ENCODE data around the gene OR51E1.

OR51E1 gene

DNA sequence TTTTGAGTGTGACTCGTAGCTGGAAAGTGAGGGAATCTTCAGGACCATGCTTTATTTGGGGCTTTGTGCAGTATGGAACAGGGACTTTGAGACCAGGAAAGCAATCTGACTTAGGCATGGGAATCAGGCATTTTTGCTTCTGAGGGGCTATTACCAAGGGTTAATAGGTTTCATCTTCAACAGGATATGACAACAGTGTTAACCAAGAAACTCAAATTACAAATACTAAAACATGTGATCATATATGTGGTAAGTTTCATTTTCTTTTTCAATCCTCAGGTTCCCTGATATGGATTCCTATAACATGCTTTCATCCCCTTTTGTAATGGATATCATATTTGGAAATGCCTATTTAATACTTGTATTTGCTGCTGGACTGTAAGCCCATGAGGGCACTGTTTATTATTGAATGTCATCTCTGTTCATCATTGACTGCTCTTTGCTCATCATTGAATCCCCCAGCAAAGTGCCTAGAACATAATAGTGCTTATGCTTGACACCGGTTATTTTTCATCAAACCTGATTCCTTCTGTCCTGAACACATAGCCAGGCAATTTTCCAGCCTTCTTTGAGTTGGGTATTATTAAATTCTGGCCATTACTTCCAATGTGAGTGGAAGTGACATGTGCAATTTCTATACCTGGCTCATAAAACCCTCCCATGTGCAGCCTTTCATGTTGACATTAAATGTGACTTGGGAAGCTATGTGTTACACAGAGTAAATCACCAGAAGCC lies 11.0 kb downstream of the OR51E1 start:
- no peak for DNase-seq (ENCODE audit: low spot score)

DNA sequence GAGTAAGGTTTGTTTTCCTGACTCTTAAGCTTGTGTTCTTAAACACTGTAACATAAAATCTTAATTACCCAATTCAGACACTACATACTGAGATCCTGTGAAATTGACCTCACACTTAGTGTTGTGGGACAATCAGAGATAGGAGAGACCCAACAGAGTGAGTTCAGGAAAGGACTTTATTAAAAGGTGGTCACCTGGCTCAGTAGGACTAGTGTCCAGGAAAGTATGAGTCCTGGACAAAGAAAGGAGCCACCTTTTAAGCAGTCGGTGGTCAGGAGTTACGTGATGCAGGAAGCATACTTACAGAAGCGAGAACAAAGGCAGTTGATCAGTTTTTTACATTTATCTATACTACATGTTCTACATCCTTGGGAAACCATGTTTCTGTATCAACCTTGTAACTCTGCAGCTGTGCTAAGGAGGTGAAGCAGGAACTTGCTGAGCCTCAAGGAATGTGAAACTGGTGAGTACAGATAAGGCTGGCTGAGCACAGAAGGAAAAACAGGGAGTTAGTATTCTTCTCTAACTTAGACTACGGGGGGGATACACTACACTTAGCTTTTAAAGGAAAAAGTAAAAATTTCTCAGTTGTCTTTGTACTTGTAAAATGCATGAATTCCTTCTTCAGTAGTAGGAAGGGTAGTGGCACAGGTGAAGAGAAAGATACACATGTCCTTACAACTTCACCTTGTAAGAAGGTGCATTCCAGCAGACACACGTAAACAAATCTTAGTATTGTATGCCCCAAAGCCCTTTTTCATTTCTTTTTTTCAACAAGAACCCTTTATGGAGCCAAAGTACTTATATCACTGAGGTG lies 15.1 kb downstream of the OR51E1 start:
- DNase-seq (ENCODE audit: low spot score) = no peak

GRCh38 chr11:4662876-4663275 lies 19.1 kb downstream of the OR51E1 start:
- DNase-seq (ENCODE audit: low spot score) = no peak

GRCh38 chr11:4664183-4664582 lies 20.4 kb downstream of the OR51E1 start:
- DNase-seq (ENCODE audit: low spot score) = no peak

GRCh38 chr11:4664786-4665185 lies 21.0 kb downstream of the OR51E1 start:
- DNase-seq (ENCODE audit: low spot score) = no peak

DNA sequence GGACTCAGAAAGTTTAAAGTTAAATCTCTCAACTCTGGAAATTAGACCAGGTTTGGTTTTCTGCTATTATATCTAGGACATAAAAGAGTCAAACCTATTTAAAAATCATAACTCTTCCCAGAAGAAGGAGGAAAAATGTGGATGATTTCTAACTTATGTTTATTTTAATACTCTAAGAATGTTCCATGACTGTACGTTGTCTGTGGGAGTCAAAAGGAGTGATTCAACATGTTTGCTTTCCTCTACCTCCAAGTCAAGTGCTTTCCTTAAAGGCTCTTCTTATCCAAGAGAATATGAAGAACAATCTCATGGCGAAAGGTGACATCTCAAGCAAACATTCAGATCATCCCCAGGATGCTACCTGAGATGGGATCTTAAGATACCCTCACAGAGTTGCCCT lies 21.6 kb downstream of the OR51E1 start:
- DNase-seq (ENCODE audit: low spot score) = no peak

DNA sequence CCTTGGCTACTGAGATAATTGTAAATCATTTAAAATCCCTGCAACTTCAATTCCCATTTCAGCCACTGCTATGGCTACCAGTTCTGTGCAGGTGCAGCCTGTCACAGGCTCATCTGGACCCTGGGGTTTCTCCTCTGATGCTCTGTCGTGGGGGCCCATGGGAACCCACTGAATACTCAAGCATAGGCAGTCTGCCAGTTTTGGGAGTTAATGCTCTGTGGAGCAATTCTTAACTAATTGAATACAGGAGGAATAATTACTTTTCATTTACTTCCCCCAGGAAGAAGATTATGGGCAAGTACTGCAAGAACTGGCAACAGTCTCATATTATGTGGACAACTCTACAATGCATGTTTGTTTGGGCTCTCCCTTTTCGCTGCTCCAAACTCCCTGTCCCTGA lies 28.0 kb downstream of the OR51E1 start:
- DNase-seq (ENCODE audit: low spot score) = no peak

DNA sequence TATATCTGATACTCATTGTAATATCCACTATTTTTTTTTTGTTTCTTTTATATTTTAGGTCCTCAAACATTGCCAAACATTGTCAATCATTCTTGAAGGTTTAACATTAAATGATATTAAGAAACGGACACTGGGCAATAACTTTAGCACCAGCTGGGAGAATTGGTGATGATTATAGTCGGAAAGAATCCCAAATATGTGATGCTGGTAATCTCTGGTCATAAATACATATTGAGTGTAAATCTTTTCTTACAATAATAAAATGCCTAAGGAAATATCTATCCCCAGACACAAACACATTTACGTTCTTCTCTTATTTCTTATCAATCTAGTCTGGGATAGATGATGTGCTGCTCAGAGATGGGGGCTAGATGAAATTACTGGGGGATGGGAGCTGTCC lies 28.7 kb downstream of the OR51E1 start:
- peak; percentile 13 for DNase-seq (ENCODE audit: low spot score)

DNA sequence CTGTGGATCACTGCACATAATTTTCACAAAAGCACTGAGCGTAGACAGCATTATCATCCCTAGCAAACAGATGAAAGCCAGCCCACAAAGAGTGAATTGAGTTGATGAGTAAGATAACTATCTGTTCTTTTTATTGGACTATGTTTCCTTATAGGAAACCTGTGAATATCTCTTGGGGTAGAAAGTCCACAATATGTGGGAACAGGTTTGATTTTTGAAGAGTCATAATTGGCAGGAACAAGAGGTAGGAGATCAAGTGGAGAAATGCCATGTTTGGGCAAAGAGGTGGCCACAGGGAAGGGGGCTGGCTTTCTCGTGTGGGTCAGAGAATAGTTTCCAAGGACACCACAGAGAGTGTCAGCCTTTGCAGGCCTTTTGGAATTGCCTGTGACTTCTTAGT lies 30.0 kb downstream of the OR51E1 start:
- no peak for DNase-seq (ENCODE audit: low spot score)

DNA sequence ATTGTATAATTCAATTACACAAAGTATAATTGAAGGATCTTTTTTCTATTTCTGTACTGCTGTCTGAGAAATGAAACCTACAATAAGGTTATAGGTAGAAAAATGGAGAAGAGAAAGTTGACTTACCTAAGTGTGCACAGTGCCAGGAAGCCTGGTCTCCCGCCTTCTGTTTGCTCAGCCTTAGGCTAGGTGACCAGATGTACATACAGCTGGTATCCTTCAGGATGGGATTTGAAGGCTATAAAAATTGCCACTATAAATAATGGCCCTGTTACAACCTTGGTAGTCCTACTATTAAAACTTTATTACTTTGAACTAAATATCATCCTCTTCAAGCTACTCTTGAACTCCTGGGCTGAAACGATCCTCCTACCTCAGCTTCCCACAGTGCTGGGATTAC lies 34.2 kb downstream of the OR51E1 start:
- no peak for DNase-seq (ENCODE audit: low spot score)

DNA sequence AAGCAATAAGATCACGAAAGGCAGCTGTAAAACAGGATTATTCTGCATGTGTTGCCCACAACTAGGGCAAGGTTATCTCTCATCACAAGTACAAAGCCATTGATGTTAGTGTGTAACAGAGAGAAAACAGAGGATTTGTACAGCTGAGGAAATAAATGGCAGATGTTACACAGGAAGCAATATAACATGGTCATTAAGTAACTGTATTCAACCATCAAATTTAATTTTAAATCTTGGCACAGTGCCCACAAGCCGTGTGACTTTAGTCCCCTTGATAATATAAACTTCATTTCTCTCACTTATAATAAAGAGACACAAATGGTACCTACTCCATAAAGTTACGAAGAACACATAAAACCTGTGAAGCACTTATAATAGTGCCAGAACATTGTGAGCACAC lies 36.6 kb downstream of the OR51E1 start:
- DNase-seq (ENCODE audit: low spot score) = no peak

DNA sequence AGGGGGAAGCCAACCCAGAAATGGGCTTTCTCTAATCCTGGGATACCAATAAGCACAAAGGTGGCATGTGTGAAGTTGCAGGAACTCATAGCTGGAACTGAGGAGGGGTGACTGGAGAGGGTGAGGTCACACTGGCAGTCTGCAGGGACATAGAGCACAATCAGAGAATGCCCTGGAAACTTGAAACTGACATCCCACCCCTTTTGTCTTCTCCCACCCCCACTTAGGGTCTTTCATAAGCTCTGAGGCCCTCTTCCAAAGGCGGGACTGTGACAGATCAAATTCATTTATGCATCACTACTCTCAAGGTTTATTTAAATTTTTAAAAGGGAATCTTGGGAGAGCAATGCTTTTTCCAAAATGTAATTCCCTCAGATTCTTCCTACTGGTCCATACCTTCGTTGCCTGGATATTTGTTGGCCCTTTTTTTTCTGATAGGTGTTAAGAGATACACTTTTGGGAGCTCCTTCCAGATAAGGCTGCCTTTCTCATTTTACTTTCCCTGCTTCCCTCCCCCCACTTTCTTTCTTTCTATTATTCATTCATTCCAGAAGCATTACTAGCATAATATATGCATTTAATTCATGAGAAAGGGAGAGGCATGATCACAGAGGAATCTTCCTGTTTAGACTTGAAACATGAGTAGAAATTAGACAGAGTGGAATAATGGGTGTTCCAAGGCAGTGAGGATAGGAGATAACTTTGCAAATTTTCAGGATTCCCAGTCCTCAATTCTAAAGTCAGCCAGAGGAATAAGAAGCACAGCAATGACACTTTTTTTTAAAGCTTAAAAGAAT lies 39.0 kb downstream of the OR51E1 start:
- DNase-seq (ENCODE audit: low spot score) = no peak

GRCh38 chr11:4684631-4685285 lies 41.0 kb downstream of the OR51E1 start:
- no peak for DNase-seq (ENCODE audit: low spot score)

DNA sequence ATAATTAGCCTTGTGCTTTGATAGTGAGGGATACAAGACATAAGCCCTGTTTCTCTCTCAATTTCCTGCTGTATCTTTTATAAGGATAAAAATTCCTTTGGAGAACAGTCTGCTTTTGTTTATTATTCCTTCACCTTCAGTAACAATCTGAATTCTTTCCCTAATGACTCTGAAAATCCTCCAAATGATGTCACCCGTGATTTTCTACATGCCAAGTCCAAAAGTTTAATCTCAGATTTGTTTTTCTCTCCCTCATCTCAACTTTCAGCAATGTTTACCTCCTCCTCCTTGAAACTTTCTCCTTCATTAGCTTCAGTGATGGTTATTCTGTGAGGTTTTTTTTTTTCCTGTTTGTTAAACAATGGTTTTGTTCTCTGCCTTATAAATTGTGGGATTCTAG lies 51.7 kb downstream of the OR51E1 start:
- no peak for DNase-seq (ENCODE audit: low spot score)

- DNase-seq (ENCODE audit: low spot score) = peak; percentile 7
Measured at GRCh38 chr11:4697585-4697984, 53.8 kb downstream of the OR51E1 start, which contains the start of gene OR51E2. TSS of gene OR51E2 (minus strand) at chr11:4697853. CDS start at chr11:4682711, 15,142 bp downstream.

DNA sequence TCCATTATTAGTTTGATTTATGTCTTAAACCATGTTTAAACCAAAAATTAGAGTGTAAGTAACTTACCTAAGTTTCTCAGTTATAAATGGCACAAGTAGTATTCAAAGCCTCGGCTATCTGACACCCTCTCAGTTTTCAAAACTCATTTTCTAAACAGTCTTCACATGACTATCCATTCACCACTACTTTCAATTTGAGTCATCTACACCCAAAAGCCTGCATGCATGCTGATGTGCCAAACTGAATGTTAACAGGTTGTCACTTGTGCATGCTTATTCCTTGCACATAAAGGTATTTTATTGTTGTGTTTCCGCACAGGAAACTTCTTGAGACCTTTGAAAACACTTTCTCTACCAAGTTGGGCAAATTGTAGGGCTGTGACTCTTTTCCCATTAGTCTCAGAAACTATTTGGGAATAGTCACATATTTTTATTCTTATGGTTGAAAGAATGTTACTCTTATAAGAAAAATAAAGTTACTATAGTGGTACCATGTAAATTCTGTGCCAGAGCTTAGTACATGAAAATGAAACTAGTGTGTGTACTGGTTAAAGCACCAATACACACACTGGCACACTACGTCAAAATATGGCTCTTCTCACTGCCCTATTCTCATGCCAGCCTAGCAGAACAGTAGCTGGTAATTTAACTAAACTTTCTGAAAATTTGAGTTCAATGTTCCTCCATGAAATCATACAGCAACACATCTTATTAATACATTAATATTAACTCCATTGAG lies 56.1 kb downstream of the OR51E1 start:
- DNase-seq (ENCODE audit: low spot score) = no peak

- DNase-seq (ENCODE audit: low spot score) = no peak
Measured at GRCh38 chr11:4700436-4700820, 56.6 kb downstream of the OR51E1 start.

GRCh38 chr11:4704054-4704789 lies 60.4 kb downstream of the OR51E1 start, which contains the start of gene MMP26:
TSS of gene MMP26 (plus strand) at chr11:4704784.
- DNase-seq (ENCODE audit: low spot score) = no peak

GRCh38 chr11:4704790-4705334 lies 61.1 kb downstream of the OR51E1 start:
- DNase-seq (ENCODE audit: low spot score) = no peak

All from GM03348 (cell line).